Activated CD4-positive, alpha-beta T cell treated with anti-CD3 and anti-CD28 coated beads, Interleukin-2, amount 50 U/mL, for 24 hours (primary cell): ENCODE measurements around the gene ARSB.
"Not testable (repeated sequence)": the region's sequence is repeated elsewhere in the genome, so short reads cannot be mapped to it uniquely, and the experiment has no call there.

Source experiments
- DNase-seq, 2 donors: peaks; one replicate each; pipeline ENCODE4 v3.0.0-alpha.2; 2020; ENCODE audit warnings: low read depth in 1 of 2, low spot score in 1 of 2

ARSB gene

DNA sequence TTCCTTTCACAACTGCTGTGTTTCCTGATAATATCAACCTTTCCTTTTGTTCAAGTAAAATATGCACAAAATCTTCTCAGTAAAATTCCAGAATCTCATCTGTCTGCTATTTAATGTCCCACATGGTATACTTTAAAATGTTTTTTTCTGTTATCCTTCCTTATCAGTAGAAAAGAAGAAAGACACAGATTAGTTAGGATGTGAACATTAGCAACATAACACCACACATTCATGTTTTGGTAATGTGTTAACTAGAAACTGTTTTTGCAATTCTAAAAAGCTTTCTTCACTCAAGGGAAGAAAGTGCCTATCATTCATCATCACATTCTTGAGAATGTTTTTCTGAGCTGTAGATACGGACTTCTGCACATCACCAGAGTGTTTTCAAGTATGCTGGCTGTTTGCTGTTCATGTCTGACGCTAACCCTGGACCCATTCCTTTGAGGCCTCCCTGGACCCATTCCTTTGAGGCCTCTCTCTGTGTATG is 10.5 kb upstream of the ARSB start:
- no peak for DNase-seq

DNA sequence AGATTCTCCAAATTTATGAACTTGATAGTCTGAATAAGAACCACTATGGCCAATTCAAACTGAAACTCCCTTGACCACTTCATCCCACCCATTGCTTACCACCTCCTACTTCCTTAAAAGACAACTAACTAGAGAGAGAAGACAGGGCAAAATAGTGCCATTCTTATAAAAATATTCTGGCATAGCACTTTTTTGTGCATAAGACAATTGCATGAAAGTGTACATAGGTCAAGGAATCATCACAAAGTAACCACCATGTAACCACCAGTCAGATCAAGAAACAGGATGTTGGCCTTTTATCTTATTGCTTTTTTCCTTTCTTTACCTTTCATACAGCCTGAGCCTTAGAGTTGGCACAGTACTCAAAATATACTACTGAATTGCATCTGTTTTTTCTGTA is 8.1 kb upstream of the ARSB start:
- no peak for DNase-seq

DNA sequence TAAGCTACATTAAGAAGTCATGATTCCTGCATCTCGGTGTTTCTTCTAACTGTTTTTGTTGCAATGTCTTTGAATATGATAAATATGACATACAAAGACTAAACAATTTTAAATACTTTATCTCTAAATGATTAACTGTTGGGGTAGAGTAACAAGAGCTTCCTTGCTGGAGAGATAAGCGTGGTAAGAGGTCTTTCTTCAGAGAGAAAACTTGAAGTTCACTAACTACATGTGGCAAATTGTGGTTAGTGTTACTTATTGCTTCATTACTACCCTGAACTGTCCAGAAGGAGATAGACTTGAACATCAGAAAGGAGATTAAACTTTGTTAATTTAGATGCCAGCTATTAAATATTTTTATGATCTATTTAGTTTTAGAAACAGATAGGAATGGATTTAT is 7.0 kb upstream of the ARSB start:
- DNase-seq: no peak

DNA sequence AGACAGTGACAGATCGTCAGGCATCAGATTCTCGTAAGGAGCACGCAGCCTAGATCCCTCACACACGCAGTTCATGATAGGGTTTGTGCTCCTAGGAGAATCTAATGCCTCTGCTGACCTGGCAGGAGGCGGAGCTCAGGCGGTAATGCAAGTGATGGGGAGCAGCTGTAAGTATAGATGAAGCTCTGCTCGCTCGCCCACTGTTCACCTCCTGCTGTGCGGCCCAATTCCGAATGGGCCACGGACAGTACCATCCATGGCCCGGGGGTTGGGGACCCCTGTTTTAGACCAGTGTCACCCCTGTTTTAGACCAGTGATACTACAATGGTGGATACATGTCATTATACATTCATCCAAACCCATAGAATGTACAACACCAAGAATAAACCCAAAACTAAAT is 4.0 kb upstream of the ARSB start:
- DNase-seq: no peak

DNA sequence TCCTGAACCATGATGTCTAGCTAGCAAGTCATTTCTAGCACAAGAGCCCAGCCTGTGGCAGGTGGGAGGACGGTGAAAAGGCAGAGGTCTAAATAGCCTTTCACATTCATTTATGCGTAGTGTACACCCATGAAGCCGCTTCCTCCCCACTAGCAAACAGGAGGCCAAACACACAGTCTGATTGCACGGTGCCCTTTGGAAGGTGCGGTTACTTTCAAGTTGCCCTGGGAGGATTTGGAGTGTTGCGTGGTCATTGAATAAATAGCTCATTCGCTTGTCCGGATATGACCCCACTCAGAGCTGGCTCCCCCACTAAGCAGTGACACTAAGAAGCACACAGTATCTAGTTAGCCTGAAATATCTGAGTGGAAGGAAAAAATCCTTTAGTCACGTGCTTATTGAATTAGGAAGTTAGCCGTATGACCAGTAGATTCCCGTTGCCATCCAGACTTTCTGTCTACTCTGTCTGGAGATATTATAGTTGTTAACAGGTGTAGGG is 664 bp upstream of the ARSB start:
- DNase-seq: peak; percentile 15 to 41

DNA sequence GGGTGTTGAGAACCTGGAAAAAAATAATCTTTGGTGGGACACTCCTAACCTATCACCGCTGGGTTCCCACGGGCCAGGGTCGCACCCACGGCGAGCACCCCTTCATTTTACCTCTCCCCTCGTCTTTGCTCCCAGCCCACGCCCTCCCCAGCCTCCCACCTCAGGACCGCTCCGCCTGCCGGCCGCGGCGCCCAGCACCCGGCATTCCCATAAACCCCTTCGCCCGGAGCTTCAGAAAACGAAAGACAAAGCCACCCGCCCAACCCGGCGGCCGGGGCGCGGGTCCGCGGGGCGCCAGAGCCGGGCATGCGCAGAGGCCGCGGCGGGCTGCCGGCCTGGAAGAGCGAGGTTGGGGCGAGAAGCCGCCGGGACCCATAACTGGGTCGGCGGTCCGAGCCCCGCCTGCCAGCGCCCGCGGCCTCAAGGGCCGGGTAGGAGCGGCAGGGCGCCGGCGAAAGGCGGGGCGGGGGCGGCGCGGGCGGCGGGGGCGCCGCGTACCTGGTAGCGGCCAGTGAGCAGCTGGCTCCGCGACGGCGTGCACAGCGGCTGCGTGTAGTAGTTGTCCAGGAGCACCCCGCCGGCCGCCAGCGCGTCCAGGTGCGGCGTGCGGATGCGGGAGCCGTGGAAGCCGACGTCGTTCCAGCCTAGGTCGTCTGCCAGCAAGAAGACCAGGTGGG is 533 bp downstream of the ARSB start:
- peak; percentile 51 to 71 for DNase-seq

DNA sequence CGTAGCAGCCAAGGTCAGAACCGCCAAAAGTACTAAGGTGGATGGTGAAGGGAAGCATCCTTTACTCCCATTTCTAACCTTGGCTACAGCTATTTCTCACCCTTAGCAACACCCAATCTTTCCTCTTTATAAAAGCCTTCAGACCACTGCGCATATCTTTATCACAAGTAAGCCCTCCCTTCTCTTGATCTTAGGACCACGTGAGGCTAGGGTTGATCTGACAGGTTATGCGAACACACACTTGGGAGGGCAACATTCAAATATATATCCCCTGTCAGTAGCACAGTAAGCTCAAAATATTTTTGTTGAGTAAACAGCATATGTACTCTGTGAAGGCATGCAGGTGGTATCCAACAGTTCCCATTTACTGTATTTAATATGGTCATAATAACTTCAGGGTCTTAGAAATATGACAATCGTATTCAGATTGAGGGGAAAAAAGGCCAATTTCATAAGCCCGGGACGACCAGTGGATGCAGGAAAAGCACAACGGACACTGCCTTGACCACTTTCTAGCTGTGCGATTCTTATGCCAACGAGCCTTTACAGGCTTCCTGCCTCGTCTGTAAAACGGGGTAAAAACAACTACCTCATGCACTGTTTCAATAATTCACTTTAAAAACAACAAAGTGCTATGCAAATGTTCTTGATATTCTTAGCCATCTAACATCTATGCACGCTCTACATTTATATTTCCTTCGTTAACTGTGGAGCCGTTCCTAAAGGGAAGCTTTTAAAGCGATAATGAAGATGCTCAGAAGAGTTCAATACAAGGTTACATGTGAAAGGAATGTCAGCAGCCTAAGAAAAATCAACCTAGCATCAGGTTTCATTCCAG is 1.3 kb downstream of the ARSB start:
- no peak for DNase-seq

DNA sequence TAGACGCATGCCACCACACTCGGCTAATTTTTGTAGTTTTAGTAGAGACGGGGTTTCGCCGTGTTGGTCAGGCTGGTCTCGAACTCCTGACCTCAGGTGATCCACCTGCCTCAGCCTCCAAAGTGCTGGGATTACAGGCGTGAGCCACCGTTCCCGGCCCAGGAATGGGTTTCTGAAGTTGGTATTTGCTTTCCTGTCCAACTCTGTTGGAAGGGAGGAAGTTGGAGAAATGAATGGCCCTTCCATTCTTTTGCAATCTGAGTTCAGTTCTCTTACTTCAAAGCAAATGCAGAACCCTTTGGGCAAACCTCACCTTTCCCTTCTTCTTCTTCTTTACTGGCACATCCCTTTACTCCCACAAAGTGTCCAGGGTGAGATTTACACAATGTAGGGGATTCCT is 1.9 kb downstream of the ARSB start:
- DNase-seq: not testable (repeated sequence)

DNA sequence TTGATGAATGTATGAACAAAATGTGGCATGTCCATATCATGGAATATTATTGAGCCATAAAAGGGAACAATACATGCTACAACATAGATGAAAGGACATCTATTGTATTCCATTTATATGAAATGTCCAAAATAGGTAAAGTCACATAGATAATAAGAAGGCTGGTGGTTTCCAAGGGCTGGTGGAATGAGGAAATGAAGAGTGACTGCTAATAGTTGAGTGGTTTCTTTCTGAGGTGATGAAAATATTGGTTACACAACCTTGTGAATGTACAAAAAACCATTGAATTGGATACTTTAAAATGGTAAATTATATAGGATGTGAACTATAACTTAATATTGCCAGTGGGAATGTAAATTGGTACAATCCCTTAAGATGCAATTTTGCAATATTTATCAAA is 5.2 kb downstream of the ARSB start:
- no peak for DNase-seq

DNA sequence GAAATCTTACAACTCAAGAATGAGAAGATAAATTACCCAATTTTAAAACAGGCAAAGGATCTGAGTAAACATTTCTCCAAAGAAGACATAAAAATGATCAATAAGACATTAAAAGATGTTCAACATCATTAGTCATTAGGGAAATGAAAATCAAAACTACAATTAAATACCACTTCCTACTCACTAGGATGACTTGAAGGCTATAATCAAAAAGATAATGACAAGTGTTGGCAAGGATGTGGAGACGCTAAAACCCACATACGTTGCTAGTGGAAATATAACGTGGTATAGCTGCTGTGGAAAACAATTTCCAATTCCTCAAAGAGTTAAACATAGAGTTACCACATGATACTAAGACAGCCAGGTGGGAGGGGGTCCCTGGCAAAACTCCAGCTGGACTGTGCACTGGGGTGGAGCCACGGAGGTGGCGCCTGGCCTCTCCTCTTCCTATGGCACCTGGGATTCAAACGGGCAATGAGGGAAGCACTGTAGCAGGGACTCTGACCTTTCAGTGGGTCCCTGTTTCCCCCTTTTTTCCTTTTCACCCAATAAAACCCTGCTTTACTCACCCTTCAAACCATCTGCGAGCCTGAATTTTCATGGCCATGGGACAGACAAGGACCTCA is 5.9 kb downstream of the ARSB start:
- DNase-seq: no peak

DNA sequence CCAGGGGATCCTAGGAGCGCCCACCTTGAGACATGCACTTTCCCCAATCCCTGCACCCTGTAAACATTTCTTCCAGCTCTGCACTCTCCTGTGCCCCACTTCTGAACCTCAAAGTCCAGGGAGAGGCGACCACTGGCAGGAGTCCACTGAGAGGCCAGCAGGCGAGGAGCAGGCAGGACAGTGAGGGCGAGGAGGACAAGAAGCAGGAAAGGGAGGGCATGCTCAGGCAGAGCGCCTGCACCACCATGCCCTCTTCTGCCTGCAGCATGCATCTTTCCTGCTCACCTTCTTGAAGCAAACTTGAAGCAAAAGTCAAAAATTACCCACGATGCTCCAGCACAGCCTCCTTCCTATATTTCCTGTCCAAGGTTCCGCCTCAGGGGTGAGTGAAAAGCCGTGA is 10.1 kb downstream of the ARSB start:
- no peak for DNase-seq

DNA sequence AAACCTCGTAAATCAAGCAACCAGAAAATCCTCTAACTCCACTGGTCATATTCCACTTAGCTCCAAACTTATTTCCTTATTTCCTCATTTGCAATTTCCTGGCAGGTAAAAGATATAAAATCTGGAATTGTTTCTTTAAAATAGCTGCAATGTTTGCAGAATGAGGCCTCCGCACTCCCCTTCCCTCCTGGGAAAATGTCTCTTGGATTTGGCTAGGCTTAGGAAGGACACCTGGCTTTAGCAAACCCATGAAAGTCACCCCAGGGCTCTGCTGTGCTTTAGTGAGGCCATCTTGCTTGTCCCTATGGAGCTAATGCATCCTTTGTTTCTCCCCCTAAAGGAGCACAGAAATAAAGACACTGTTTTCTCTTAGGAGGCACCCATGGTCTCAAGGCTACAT is 10.5 kb downstream of the ARSB start:
- DNase-seq: no peak

DNA sequence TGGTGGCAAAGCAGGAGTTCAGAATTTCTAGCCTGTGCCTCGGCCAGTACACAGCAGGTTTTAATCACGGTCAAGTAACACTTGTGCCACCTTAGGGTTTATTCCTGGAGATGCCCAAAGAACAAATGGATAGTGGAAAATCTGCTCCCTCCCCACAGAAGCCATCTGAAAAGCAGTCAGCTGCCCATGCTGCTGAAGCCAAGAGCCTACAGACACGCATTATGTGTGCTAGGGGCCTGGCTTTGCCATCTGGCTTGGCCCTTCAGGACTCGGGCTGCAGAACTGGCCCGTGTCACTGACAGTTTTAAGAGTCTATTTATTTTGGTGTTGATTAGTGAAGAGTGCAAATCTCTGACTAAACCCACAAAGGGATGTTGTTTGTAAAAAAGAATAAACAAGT is 11.1 kb downstream of the ARSB start:
- no peak for DNase-seq

DNA sequence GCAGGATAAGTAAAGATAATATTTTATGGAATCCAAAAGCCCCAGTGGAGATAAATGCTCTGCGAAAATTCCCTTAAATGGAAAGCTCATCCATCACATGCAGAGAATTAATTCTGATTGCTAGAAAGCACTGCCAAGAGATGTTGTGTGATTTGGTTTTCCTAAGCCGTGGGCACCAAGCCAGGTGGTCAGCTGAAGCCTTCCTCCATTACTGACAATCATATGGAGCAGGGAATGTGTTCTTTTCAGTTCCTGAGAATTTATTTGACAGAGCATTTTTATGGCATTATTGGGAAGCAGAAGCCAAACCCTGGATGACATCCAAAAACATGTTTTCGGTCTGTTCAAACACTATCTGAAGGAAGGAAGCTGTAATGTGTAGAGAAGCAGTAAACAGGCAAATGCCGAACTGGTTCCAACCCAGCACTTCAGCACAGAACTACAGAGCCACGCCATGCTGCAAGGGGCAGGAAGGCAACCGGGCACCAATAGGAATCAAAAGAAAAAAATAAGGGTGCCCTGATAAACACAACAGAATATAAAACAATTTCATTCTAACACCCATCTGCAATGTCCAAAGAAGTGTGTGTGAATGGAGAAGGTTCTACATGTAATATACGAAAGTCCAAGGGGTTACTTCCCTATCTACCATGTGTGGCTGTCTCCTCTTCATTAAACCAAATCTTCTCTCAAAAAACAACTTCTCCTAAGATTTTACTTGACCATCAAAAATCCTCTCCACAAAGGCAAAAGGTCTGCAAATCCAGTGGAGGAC is 12.3 kb downstream of the ARSB start:
- DNase-seq: no peak

DNA sequence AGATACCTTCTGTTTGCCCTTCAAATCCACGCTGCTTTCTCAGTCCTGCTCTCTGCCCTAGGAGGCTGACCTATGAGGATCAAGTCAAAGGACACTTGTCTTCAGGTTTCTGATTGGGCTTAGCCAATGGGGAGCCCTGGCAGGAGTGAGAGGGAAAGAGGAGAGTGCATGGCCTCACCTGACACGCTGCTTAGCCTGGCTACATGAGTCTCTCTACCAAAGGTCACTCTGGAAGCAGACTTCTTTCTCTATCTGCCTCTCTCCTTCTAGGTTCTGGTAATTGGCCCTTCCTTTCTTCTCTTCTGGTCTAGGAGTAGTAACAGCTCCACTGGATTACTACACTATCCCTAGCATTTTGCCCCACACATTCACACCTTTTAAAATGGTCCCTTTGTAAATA is 13.1 kb downstream of the ARSB start:
- DNase-seq: no peak

DNA sequence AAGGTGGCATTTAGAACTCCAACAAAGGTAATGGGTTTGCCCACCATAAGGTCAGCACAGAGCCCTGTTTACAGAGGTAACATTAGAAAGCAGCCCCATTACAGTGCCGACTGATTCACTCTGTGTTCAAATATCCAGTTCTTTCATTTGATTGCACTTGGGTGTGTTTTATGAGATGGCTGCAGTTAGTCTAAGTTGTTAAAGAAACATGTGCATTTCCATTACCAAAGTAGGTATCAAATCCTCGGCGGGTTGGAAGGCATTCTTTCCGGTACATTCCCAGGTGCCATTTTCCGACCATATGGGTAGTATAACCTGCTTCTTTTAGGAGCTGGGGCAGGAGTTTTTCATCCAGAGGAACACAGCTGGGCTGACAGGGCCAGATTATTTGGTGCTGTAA is 16.3 kb downstream of the ARSB start:
- DNase-seq: no peak

DNA sequence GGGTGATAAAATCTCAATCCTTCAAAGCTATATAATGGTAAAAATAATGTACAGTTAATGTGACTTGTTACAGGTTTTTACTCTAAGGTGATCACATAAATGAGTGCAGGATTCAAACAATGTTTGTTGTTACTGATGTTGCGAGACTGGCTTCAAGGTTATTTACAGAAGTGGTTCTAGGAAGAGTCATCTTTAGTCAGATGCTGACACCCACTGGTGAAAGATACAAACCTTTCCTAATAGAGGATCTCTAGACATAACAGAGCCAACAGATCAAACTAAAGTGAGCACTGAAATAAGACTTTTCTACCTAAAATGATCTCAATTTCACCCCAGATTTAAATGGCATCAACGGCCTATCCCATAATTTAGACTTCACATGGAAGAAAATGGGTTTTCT is 20.2 kb downstream of the ARSB start:
- no peak for DNase-seq

DNA sequence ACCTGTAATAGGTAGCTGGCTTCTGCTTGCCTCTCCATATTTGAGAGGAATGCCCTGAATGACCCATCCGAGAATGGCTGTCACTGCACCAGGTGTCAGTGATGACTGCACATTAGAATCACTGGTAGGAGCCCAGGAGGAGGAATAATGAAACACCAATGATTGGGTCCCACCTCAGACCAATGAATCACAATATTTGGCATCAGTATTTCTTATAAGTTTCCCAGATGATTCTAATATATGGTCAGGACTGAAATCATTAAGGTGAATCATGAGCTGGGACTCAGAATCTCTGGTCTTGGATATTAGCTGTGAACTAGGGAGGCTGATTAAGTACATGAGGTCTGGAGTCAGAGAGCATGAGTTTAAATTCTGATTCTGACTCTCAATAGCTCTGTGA is 23.4 kb downstream of the ARSB start:
- no peak for DNase-seq

DNA sequence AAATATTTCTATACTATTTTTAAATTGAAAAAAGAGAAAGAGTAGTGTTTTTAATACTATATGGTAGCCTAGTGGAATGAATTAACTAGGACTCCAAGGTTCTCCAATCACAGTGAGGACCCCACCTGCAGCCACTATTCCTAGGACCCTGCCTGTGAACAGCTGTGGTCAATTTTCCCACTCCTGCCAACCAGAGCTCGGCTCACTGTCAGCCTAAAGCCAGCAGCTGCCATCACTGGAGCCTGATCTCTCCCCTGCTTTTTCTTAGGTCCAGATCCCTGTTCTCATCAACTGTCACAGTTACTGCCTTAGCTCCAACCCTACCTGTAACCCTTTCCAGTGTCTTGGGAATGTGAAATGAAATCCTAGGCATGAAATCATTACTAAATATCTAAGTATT is 25.3 kb downstream of the ARSB start:
- DNase-seq: no peak

DNA sequence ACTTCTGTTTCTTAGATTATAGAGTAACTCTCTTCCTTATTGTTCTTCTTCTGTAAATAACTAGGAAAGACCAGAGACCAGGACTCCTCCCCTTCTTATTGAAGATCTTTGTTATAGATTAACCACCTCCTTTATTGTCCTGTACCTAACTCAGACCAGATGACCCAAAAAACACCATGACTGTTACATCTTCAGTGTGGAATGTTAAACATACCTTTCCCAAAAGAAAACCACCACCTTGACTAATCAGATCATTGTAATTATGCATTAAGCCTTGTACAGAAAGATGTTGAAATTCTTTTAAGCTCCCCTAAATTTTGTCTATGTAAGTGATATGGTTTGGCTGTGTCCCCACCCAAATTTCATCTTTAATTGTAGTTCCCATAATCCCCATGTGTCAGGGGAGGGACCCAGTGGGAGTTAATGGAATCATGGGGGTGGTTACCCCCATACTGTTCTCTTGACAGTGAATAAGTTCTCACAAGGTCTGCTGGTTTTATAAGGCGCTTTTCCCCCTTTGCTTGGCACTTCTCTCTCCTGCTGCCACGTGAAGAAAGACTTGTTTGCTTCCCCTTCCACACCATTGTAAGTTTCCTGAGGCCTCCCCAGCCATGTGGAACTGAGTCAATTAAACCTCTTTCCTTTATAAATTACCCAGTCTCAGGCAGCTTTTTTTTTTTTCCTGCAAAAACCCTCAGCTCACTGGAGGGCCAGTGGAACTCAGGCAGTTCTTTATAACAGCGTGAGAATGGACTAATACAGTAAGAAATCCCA is 26.3 kb downstream of the ARSB start:
- no peak for DNase-seq

DNA sequence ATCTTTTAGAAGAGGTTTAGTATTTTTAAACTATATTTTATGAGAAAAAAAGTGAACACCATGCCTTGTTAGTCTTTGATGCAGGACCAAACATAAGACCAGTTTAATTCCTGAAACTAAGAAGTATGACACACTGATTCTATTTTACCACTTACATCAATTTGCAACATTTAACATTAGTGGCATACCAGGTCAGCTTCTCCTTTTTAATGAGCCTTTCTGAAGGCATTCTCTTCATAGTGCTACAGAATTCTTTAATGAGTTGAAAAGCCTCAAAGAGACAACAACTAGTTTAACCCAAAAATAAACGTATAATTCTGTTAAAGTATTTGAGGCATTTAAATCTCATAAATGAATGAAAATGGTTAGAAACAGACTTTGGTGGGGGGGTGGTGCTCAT is 28.2 kb downstream of the ARSB start:
- no peak for DNase-seq
